ENCODE results near the gene DAW1. TPM values are rescaled to one million over a fixed set of nuclear protein-coding genes. Genes with fewer than 3 reads are reported as not detected.

Gene DAW1
- total RNA-seq, 1 donor from 2014 or later = not detected

DNA sequence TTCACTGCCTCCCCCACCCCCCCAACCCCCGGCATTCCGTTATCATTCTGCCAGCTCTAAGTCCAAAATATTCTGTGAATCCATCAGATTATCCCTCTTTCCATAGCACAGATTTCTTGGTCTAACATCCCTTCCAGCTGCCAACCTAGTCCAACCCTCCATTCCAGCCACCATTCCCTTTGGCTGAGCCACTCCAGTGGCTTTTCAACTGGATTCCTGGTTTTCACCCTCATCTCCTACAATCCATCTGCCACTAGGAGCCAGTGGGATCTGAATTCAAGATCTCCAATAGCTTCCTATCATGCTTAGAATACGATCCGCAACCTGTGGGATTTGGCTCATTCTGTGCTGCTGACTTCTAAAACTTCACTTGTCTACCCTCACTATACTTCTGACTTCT, 1.2 kb downstream of the DAW1 start:
- TF ChIP-seq, protein P1, sequence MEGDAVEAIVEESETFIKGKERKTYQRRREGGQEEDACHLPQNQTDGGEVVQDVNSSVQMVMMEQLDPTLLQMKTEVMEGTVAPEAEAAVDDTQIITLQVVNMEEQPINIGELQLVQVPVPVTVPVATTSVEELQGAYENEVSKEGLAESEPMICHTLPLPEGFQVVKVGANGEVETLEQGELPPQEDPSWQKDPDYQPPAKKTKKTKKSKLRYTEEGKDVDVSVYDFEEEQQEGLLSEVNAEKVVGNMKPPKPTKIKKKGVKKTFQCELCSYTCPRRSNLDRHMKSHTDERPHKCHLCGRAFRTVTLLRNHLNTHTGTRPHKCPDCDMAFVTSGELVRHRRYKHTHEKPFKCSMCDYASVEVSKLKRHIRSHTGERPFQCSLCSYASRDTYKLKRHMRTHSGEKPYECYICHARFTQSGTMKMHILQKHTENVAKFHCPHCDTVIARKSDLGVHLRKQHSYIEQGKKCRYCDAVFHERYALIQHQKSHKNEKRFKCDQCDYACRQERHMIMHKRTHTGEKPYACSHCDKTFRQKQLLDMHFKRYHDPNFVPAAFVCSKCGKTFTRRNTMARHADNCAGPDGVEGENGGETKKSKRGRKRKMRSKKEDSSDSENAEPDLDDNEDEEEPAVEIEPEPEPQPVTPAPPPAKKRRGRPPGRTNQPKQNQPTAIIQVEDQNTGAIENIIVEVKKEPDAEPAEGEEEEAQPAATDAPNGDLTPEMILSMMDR (IDR thresholded peaks at IDR 0.05; ENCODE audit: insufficient read depth, low read length, poor library complexity, severe bottlenecking) = no peak
- H3K36me3 ChIP-seq (ENCODE audit: control insufficient read depth, insufficient read depth, low read length) = no peaks in the 10 kb centered on the region
- H3K27me3 ChIP-seq (ENCODE audit: control insufficient read depth, insufficient read depth, low read length) = no peaks in the 10 kb centered on the region
- no peak overlapping the region for H3K4me3 ChIP-seq (ENCODE audit: low read depth, low read length)
- DNase-seq (ENCODE audit: low read depth) = no peak

DNA sequence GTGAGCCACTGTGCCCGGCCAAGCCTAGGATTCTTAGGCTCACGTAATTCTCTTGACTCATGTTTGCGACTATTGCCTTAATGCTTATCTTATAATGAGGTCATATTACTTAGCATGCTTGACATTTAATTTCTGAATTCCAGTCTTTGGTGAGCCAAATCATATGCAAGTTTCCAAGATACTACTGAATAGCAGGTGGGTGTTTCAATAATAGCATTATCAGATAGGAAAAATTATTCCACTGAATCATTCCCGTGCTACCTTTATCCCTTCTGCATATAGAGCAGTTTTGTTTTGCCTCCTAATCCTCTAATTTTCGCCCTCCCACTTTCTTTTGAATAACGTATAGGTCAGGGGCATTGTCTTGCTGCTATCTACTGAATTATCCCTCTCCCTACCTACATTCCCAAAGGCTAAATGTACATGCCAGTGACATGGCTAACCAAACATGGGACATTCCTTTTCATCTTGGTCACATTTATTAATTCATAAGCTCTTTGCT, 4.9 kb downstream of the DAW1 start:
- Histone ChIP-seq H3K36me3 (ENCODE audit: control insufficient read depth, insufficient read depth, low read length) (no peaks in the 10 kb centered on the region), H3K4me3 (ENCODE audit: low read depth, low read length) (no peak overlapping the region), H3K27me3 (ENCODE audit: control insufficient read depth, insufficient read depth, low read length) (no peaks in the 10 kb centered on the region)
- TF ChIP-seq, protein P1 (IDR thresholded peaks at IDR 0.05; ENCODE audit: insufficient read depth, low read length, poor library complexity, severe bottlenecking) = no peak
- DNase-seq (ENCODE audit: low read depth) = no peak

DNA sequence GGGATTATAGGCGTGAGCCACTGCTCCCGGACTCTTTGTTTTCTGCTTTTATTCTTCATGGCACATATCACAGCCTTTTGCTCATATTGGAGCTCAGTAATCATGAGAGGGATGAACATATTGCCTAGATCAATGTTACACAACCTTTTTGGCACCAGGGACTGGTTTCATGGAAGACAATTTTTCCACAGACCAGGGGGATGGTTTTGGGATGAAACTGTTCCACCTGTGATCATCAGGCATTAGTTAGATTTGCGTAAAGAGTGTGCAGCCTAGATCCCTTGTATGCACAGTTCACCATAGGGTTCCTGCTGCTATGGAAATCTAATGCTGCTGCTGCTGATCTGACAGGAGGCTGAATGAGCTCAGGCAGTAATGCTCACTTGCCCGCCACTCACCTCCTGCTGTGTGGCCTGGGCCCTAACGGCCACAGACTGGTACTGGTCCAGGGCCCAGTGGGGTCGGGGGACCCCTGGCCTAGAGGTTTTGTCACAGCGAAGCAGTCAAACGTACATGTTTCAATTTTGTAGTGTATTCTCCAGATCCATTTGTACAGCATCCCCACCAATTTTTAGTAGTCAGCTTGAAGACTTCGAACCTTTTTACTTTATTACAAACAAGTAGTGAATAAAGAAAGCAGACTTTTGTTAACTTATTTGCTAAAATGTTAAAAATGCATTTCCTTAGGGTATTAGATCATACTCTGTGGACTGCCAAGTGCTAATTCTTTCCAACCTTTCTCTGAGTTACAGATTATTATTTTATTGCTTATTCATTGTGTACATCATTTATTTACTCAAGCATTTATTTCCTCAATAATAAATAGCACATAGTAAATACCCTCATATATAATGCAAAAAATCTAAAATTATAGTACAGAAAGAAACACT, 6.2 kb downstream of the DAW1 start:
- no peak for DNase-seq (ENCODE audit: low read depth)
- H3K36me3 ChIP-seq (ENCODE audit: control insufficient read depth, insufficient read depth, low read length) = no peaks in the 10 kb centered on the region
- no peaks in the 10 kb centered on the region for H3K27me3 ChIP-seq (ENCODE audit: control insufficient read depth, insufficient read depth, low read length)
- H3K4me3 ChIP-seq (ENCODE audit: low read depth, low read length) = no peak overlapping the region
- TF ChIP-seq, protein P1 (IDR thresholded peaks at IDR 0.05; ENCODE audit: insufficient read depth, low read length, poor library complexity, severe bottlenecking) = no peak

GRCh38 chr2:227880460-227880859, 9.0 kb downstream of the DAW1 start:
- Histone ChIP-seq H3K36me3 (ENCODE audit: control insufficient read depth, insufficient read depth, low read length) (no peaks in the 10 kb centered on the region), H3K4me3 (ENCODE audit: low read depth, low read length) (no peak overlapping the region), H3K27me3 (ENCODE audit: control insufficient read depth, insufficient read depth, low read length) (no peaks in the 10 kb centered on the region)
- TF ChIP-seq, protein P1 (IDR thresholded peaks at IDR 0.05; ENCODE audit: insufficient read depth, low read length, poor library complexity, severe bottlenecking) = no peak
- DNase-seq (ENCODE audit: low read depth) = no peak

DNA sequence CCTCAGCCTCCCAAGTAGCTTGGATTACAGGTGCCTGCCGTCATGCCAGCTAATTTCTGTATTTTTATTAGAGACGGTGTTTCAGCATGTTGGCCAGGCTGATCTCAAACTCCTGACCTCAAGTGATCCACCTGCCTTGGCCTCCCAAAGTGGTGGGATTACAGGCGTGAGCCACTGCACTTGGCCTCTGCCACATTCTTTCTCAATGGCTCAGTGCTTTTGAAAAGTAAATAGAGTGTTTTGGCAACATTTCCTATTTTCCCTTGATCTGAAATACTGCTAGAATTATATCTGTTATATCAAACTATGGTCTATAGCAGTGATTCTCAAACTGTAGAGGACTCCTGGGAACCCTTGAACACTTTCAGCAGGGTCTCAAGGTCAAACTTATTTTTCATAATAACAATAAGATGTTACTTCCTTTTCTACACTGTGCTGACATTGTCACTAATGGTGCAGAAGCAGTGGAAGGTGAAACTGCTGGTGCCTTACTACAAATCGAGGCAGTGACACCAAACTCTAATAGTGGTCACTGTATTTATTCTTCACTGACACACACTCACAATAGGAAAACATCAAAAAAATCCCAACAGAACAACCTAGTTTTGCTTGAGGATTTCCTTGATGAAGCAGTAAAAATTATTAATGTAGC, 10.6 kb downstream of the DAW1 start:
- Histone ChIP-seq H3K36me3 (ENCODE audit: control insufficient read depth, insufficient read depth, low read length) (no peaks in the 10 kb centered on the region), H3K27me3 (ENCODE audit: control insufficient read depth, insufficient read depth, low read length) (no peaks in the 10 kb centered on the region), H3K4me3 (ENCODE audit: low read depth, low read length) (no peak overlapping the region)
- TF ChIP-seq, protein P1 (IDR thresholded peaks at IDR 0.05; ENCODE audit: insufficient read depth, low read length, poor library complexity, severe bottlenecking) = no peak
- no peak for DNase-seq (ENCODE audit: low read depth)

Data from kidney epithelial cell (primary cell).